Renal cortex interstitium (tissue), 11 donors: ENCODE results near the gene CAPN12. TPM values are rescaled to one million over a fixed set of nuclear protein-coding genes. Genes with fewer than 3 reads are reported as not detected.

ENCODE experiments used
- DNase-seq, 11 donors: peaks; one replicate each; pipeline ENCODE4 v3.0.0-alpha.2; 2013; ENCODE audit warnings: low read depth in 9 of 11, low spot score in 4 of 11; ENCODE audit errors: extremely low read depth in 1 of 11
- polyA plus RNA-seq, 3 donors: library from polyadenylated mRNA; unstranded; fragments of 120-200 nt; gene quantifications; one replicate each; pipeline ENCODE4 v1.2.1, GENCODE V29; 2013; ENCODE audit not compliant: insufficient read length in 3 of 3

Gene CAPN12
- polyA plus RNA-seq, 3 donors = 7.8 to 17.4 (median 9.7) TPM

DNA sequence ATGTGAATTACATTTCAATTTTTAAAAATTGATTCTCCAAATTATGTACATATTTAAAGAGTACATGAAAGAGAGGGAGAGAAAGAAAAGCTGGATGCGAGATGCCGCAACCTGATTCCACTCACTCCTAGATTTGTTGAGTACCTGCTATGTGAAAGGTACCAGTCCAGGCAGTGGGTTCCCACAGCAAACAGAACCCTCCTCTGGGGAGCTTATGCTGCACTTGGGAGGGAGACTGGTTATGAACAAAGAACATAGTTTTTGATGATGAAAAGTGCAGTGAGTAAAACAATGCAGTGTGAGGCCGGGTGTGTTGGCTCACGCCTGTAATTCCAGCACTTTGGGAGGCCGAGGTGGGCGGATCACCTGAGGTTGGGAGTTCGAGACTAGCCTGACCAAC lies 53.4 kb downstream of the CAPN12 start:
- no peak for DNase-seq

DNA sequence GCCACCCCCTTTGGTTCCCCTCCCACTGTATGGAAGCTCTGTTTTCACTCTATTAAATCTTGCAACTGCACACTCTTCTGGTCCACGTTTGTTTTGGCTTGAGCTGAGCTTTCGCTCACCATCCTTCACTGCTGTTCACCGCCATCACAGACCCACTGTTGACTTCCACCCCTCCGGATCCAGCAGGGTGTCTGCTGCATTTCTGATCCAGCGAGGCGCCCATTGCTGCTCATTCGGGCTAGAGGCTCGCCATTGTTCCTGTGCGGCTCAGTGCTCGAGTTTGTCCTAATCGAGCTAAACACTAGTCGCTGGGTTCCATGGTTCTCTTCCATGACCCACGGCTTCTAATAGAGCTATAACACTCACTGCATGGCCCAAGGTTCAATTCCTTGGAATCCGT lies 54.1 kb downstream of the CAPN12 start:
- no peak for DNase-seq

DNA sequence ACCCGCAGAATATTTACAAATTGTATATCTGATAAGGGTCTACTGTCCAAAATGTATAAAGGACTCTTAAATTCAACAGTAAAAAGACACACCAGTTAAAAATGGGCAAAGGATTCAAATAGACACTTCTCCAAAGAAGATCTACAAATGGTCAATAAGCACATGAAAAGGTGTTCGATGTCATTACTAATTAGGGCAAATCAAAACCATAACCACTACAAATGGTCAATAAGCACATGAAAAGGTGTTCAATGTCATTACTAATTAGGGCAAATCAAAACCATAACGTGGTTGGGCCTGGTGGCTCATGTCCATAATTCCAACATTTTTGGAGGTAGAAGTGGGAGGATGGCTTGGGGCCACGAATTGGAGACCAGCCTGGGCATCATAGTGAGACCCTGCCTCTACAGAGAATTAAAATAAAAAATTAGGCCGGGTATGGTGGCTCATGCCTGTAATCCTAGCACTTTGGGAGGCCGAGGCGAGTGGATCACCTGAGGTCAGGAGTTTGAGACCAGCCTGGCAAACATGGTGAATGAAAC lies 56.4 kb downstream of the CAPN12 start:
- no peak for DNase-seq

DNA sequence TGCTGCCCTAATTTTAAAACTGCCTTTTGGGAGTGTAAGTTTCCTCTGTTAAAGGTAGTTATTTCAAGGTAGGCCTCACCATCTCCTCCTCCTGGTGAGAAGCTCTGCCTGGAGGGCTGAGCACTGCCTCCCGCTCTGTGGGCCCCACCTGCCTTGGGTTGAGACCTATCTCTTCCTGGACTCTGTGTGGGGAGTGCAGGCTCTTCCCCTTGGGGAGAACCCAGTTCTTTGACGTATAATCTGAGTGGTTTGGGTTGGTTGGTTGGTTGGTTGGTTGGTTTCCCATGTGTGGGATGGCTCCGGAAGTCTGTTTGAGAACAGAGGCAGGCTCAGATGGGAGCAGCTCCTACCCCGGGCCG lies 57.8 kb downstream of the CAPN12 start:
- DNase-seq = no peak

DNA sequence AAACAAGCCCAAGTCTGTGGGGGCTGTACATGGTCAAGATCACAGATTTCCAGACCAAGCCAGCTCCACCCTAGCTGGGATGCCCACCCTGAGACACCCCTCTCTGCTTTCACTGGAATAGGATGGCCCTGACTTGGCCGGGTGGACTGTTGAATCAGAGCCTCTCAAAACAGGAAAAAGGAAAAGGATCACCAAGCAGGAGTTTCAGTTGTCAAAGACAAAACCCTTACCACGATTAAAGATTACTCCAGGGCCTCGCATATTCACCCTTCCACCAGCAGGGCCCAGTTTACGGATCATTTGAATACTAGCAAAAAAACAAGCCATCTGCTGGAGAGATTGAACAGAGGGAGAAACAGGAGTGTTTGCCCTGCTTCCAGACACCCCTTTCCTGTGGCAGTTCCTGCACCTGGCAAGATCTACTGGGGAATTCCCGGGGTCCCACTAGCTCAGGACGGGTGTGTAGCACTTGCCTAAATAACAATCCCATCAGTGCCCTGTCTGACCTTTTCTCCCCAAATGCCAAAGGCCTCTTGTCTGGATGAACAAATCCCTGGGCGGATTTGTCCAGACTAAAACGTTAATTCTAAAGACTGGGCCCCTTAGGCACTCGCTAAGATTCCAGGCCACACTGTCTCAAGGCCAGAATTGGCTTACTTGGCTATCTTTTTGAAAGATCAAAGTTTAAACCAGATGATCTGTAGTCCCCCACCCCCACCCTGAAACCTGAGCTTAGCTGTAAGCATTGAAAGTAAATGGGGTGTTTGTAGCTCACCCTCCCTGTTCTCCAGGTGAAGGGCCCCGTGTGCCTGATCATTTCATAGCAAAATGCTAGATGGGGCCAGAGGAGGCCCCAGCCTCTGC lies 58.4 kb downstream of the CAPN12 start:
- no peak for DNase-seq

DNA sequence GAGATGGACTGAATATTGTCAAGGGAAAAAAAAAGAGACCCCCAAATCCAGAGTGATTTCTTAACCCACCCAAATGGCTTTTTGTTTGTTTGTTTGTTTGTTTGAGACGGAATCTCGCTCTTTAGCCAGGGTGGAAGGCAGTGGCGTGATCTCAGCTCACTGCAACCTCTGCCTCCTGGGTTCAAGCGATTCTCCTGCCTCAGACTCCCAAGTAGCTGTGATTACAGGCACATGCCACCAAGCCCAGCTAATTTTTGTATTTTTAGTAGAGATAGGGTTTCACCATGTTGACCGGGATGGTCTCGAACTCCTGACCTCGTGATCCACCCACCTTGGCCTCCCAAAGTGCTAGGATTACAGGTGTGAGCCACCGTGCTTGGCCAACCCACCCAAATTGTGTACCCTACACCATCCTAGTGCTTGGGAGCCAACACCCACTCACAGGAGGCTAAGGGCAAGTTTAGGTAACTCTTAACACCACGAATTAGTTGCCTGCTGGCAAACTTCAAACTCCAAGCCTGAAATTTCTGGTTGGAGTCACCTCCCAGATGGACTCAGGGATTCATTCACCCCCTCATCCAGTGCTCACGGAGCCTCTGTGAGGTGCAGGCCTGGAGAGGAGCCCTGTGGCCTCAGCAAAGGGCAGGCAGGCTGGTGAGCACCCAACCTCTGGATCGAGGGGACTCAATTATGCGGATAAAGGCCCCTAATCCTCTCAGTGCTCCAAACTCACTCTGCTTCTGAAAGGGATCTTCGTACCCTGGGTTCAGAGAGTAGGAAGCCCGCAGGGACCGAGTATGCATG lies 59.2 kb downstream of the CAPN12 start:
- no peak for DNase-seq

DNA sequence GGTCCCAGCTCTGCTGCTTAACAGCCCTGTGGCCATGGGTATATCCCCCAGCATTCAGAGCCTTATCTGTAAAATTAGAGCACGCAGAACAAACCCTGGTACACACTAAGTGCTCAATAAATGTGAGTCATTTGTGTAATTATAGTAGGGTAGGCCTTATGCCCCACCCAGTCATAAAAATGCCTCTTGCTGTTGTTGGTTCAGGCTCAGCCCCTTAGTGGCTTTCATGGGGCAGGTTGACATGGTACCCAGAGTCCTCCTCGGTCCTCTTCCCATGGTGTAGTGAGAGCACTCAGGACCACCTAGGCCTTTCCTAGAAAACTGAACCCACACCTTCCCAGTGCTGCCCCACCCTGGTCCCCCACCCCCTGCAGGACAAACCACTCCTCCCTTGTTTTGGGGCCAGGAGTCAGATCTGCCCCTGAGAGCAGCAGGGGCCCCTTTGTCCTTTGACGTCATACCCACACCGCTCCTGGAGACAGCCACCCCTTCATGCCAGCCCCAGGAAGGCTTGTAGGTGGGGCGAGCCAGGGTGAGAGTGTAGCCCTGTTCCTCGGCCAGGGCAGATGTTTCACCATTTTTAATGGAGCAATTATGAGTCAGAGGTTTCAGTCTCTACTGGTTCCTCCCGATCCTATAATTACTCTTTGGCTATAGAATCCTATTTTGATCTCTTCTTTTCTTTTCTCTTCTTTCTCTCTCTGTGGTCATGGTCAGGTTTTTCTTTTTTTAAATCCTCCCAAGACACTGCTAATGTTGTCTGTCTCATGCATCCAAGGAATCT lies 60.0 kb downstream of the CAPN12 start:
- DNase-seq = no peak

DNA sequence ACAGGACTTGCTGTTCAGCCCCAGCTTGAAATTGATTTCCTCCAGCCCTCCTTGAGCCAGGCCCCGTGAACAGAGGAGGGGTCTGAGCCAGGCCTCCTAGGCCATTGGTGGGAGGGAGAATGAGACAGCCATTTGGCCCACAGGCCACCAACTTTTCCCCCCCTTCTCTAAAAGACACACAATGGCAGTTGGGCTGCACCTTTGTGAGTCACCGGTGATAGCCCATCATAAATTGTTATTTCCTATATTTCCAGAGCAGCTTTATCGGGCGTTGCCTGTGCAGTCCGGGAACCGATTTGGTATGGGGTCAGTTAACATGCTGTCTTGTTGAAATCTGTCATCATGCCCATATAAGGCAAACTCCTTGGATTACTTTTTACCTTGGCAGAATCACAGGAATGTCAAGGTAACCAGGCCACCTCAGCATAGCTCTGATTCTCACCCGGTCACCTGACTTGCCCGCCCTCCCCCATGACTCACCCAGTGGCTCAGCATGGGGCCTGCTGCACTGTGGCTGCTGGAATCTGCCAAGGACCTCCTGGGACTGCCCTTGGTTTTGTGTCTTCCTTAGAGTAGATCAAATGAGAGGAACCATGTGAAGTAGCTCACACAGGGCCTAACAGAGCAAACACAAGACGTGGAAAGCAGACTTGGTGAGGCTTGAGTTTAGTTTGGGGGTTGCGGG lies 60.7 kb downstream of the CAPN12 start:
- DNase-seq = peak in 6 of 11 donors; percentile 59 to 87 (median 80)

DNA sequence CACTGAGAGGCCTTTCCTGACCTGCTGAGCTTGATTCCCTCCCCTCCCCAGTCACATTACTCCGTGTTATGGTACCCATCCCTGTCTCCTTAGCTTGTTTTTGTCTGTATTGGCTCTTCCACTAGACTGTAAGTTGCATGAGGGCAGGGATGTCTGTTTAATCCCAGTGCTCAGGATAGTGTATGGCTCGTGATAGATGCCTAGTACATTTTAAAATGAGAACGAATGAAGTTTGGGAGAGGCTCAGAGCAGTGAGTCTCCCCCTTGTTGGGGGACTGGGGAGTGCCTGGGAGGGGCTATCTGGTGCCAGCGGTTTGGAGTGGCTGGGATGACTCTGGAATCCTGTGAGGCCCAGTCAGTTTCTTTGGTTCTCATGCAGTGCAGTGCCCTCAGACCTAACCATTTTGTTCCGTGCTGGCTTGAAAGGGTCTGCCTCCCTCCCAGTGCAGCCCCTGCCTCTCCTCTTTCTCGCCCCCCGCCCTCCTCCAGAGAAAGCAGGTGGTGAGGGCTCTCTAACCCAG lies 61.3 kb downstream of the CAPN12 start:
- DNase-seq = no peak

DNA sequence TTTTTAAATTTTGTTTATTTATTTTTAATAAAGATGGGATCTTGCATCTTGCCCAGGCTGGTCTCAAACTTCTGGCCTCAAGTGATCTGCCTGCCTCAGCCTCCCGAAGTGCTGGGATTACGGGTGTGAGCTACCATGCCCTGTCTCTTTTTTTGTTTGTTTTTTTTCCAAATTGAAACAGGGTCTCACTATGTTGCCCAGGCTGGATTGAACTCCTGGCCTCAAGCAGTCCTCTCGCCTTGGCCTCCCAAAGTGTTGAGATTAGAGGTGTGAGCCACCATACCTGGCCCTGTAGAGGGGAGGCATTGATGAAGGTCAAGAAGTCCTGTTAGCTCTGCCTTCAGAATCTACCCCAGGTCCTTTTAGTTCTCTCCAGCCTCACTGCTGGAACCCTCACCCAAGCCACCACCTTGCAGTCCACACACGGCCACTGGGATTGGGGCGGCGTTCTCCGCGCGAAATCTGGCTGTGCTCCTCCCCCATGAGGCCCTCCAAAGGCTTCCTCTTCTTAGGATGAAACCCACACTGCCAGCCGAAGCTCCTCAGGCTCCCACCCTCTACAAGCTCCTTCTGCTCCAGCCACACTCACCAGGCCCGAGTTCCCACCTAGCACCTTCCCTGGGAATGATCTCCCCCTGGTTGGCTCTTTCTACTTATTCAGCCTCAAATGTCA lies 61.9 kb downstream of the CAPN12 start:
- no peak for DNase-seq

Other genes with a start within 250 kb of the CAPN12 start
- gene MAP4K1, start 126.5 kb downstream of the CAPN12 start, polyA plus RNA-seq = 1 to 10 TPM; 2.3 to 4.2 (median 3.9) TPM
- 100 to 1,000 TPM; 314 to 356 (median 326) TPM for gene EIF3K, start 125.3 kb downstream of the CAPN12 start, polyA plus RNA-seq
- gene ACTN4, start 96.8 kb downstream of the CAPN12 start, polyA plus RNA-seq = 100 to 1,000 TPM; 628 to 762 (median 713) TPM
- gene LGALS7, start 29.0 kb upstream of the CAPN12 start, polyA plus RNA-seq = 1 to 10 TPM in 1 of 3 donors, under 1 TPM in 1, not detected in 1; 1.00 to 2.1 TPM
- 1 to 10 TPM in 1 of 3 donors, under 1 TPM in 1, not detected in 1; 0.57 to 2.5 TPM for gene LGALS7B, start 44.7 kb upstream of the CAPN12 start, polyA plus RNA-seq
- 1 to 10 TPM; 1.4 to 2.9 (median 2.0) TPM for gene LGALS4, start 68.5 kb upstream of the CAPN12 start, polyA plus RNA-seq
- gene ECH1, start 87.3 kb upstream of the CAPN12 start, polyA plus RNA-seq = 100 to 1,000 TPM; 136 to 158 (median 147) TPM
- 100 to 1,000 TPM; 449 to 563 (median 527) TPM for gene HNRNPL, start 105.5 kb upstream of the CAPN12 start, polyA plus RNA-seq
- gene RINL, start 133.8 kb upstream of the CAPN12 start, polyA plus RNA-seq = 1 to 10 TPM; 6.0 to 8.9 (median 7.8) TPM
- 10 to 100 TPM; 37.1 to 48.7 (median 42.1) TPM for gene SIRT2, start 155.1 kb upstream of the CAPN12 start, polyA plus RNA-seq
- 10 to 100 TPM in 2 of 3 donors, 1 to 10 TPM in 1; 6.4 to 11.0 (median 10.4) TPM for gene NFKBIB, start 155.5 kb upstream of the CAPN12 start, polyA plus RNA-seq
- 1 to 10 TPM in 1 of 3 donors, under 1 TPM in 2; 0.57 to 1.1 (median 0.65) TPM for gene CCER2, start 167.7 kb upstream of the CAPN12 start, polyA plus RNA-seq
- 10 to 100 TPM; 43.2 to 56.0 (median 50.9) TPM for gene SARS2, start 186.3 kb upstream of the CAPN12 start, polyA plus RNA-seq
- gene MRPS12, start 186.5 kb upstream of the CAPN12 start, polyA plus RNA-seq = 10 to 100 TPM; 15.2 to 27.4 (median 26.5) TPM
- 10 to 100 TPM; 69.5 to 93.4 (median 71.4) TPM for gene FBXO17, start 231.3 kb upstream of the CAPN12 start, polyA plus RNA-seq